H1 (cell line): ENCODE results near the gene BCKDHA. TPM values are rescaled to one million over a fixed set of nuclear protein-coding genes. Genes with fewer than 3 reads are reported as not detected.

Experiments
- CTCF ChIA-PET: fragments of 300-600 bp; sonication (Branson Sonifier 250); formaldehyde crosslinking; loops from one replicate; lab custom pipeline; 2021; ENCODE audit not compliant: partially characterized antibody; lab: Charles Lee
- POLR2A ChIA-PET: fragments of 300-600 bp; sonication (Branson Sonifier 250); formaldehyde crosslinking; loops from one replicate; lab custom pipeline; 2021; ENCODE audit warnings: inconsistent platforms; ENCODE audit not compliant: partially characterized antibody; lab: Charles Lee
- DNase-seq, 2 experiments: peaks; one replicate each; pipeline versions ENCODE4 v3.0.0 to v3.0.0-alpha.2; 2010 to 2022; ENCODE audit warnings: low spot score in 2 of 2, low read depth in 1 of 2, mixed read lengths in 1 of 2
- FAIRE-seq: peaks from 2 replicates; lab custom pipeline; 2011; peaks lifted over from hg19 to GRCh38; lab: Jason Lieb, UNC
- H2AFZ ChIP-seq: 2 replicates; pipeline ENCODE4 v1.8.1; 2012; ENCODE audit warnings: low read length, inconsistent platforms
- H2AK5ac ChIP-seq: 2 replicates; pipeline ENCODE4 v1.6.1; 2013; ENCODE audit warnings: low read depth, low read length
- H2BK120ac ChIP-seq: replicated peaks from 2 replicates; pipeline ENCODE3; 2013; ENCODE audit warnings: low read depth, low read length, inconsistent platforms
- H2BK12ac ChIP-seq: 2 replicates; pipeline ENCODE4 v1.6.1; 2013; ENCODE audit warnings: low read depth, low read length
- H2BK15ac ChIP-seq: 2 replicates; pipeline ENCODE4 v1.6.1; 2013; ENCODE audit warnings: low read length
- H2BK20ac ChIP-seq: 2 replicates; pipeline ENCODE4 v1.6.1; 2013; ENCODE audit warnings: low read length
- H2BK5ac ChIP-seq: 2 replicates; pipeline ENCODE4 v1.6.1; 2013; ENCODE audit warnings: low read depth, low read length
- H3K14ac ChIP-seq: 2 replicates; pipeline ENCODE4 v1.6.1; 2013; ENCODE audit warnings: inconsistent platforms; ENCODE audit not compliant: insufficient read length
- H3K18ac ChIP-seq: 2 replicates; pipeline ENCODE4 v1.6.1; 2013; ENCODE audit warnings: low read length; ENCODE audit errors: extremely low read depth
- H3K23ac ChIP-seq: 2 replicates; pipeline ENCODE4 v1.6.1; 2013; ENCODE audit warnings: inconsistent platforms; ENCODE audit not compliant: insufficient read length
- H3K23me2 ChIP-seq: 2 replicates; pipeline ENCODE4 v1.6.1; 2013; ENCODE audit warnings: low read depth, low read length
- H3K27ac ChIP-seq: 2 replicates; pipeline ENCODE4 v1.6.1; 2011; ENCODE audit warnings: low read depth, low read length, inconsistent platforms
- H3K27me3 ChIP-seq, 4 experiments: replicated peaks in 1 of 4; 1 replicate in 1 of 4; 2 replicates in 3 of 4; pipeline versions ENCODE4 v1.6.1 to v1.8.1; 2011 to 2013; ENCODE audit warnings: low read length in 3 of 4, mild to moderate bottlenecking in 3 of 4, inconsistent platforms in 2 of 4, mixed read lengths in 2 of 4, moderate library complexity in 1 of 4; ENCODE audit not compliant: control insufficient read depth in 3 of 4, insufficient read depth in 3 of 4; ENCODE audit errors: extremely low read depth in 1 of 4
- H3K36me3 ChIP-seq, 4 experiments: 2 replicates each; pipeline versions ENCODE4 v1.6.1 to v1.8.1; 2011 to 2013; ENCODE audit warnings: mild to moderate bottlenecking in 4 of 4, low read length in 3 of 4, moderate library complexity in 2 of 4, control low read depth in 1 of 4, inconsistent platforms in 1 of 4; ENCODE audit not compliant: insufficient read depth in 4 of 4, control insufficient read depth in 2 of 4
- H3K4ac ChIP-seq: replicated peaks from 2 replicates; pipeline ENCODE3; 2013; ENCODE audit warnings: low read length, low read depth, mixed read lengths, inconsistent platforms; ENCODE audit not compliant: insufficient read length
- H3K4me1 ChIP-seq, 4 experiments: replicated peaks in 1 of 4; 1 replicate in 1 of 4; 2 replicates in 3 of 4; pipeline versions ENCODE4 v1.6.1 to v1.8.1; 2011 to 2013; ENCODE audit warnings: low read length in 3 of 4, inconsistent platforms in 2 of 4, mixed read lengths in 1 of 4; ENCODE audit not compliant: insufficient read depth in 4 of 4, control insufficient read depth in 3 of 4
- H3K4me2 ChIP-seq, 2 experiments: 2 replicates each; pipeline versions ENCODE4 v1.6.1 to v1.8.1; 2011 to 2013; ENCODE audit warnings: low read depth in 2 of 2, low read length in 2 of 2, control low read depth in 1 of 2, inconsistent platforms in 1 of 2, mild to moderate bottlenecking in 1 of 2; ENCODE audit not compliant: insufficient read depth in 1 of 2
- H3K4me3 ChIP-seq, 4 experiments: fragments of 200-600, 300-600 bp in 1 of 4; sonication (generic), shearing (Covaris generic), sonication (Bioruptor Twin) in 1 of 4; 2 replicates each; pipeline versions ENCODE4 v1.5.1 to v1.8.1; 2011 to 2016; ENCODE audit warnings: low read length in 4 of 4, low read depth in 3 of 4, control low read depth in 2 of 4, inconsistent platforms in 2 of 4, mild to moderate bottlenecking in 2 of 4, mixed read lengths in 1 of 4, moderate library complexity in 1 of 4; ENCODE audit not compliant: insufficient read depth in 2 of 4; ENCODE audit errors: extremely low read depth in 1 of 4
- H3K56ac ChIP-seq: replicated peaks from 2 replicates; pipeline ENCODE3; 2013; ENCODE audit warnings: low read depth, mild to moderate bottlenecking, mixed read lengths, low read length, inconsistent platforms; ENCODE audit not compliant: insufficient read length
- H3K79me1 ChIP-seq: 2 replicates; pipeline ENCODE4 v1.6.1; 2013; ENCODE audit warnings: low read depth, low read length, control low read depth
- H3K79me2 ChIP-seq, 2 experiments: 2 replicates each; pipeline versions ENCODE4 v1.6.1 to v1.8.1; 2012 to 2013; ENCODE audit warnings: low read length in 2 of 2, mild to moderate bottlenecking in 2 of 2, inconsistent platforms in 1 of 2; ENCODE audit not compliant: insufficient read depth in 2 of 2, control insufficient read depth in 1 of 2
- H3K9ac ChIP-seq, 4 experiments: replicated peaks in 1 of 4; 1 replicate in 1 of 4; 2 replicates in 3 of 4; pipeline versions ENCODE4 v1.6.1 to v1.8.1; 2011 to 2013; ENCODE audit warnings: low read depth in 3 of 4, low read length in 3 of 4, control low read depth in 2 of 4, mild to moderate bottlenecking in 2 of 4, moderate library complexity in 2 of 4, inconsistent platforms in 1 of 4; ENCODE audit errors: extremely low read depth in 1 of 4
- H3K9me3 ChIP-seq, 2 experiments: 2 replicates each; pipeline versions ENCODE4 v1.6.1 to v1.8.1; 2012 to 2013; ENCODE audit warnings: mild to moderate bottlenecking in 2 of 2, moderate library complexity in 2 of 2, control low read depth in 1 of 2, inconsistent platforms in 1 of 2, low read depth in 1 of 2, low read length in 1 of 2, mixed read lengths in 1 of 2; ENCODE audit not compliant: insufficient read depth in 2 of 2
- H4K20me1 ChIP-seq, 2 experiments: replicated peaks in 1 of 2; 2 replicates each; pipeline versions ENCODE3 to v1.8.1; 2011 to 2013; ENCODE audit warnings: inconsistent platforms in 2 of 2, low read length in 2 of 2, mild to moderate bottlenecking in 1 of 2; ENCODE audit not compliant: insufficient read depth in 2 of 2, control insufficient read depth in 1 of 2
- H4K5ac ChIP-seq: 2 replicates; pipeline ENCODE4 v1.6.1; 2013; ENCODE audit warnings: low read length, low read depth, mixed read lengths, inconsistent platforms; ENCODE audit not compliant: insufficient read length
- H4K8ac ChIP-seq: 2 replicates; pipeline ENCODE4 v1.8.0; 2013; ENCODE audit warnings: mild to moderate bottlenecking, moderate library complexity, low read length, inconsistent platforms; ENCODE audit not compliant: insufficient read depth; ENCODE audit errors: extremely low read depth
- H4K91ac ChIP-seq: replicated peaks from 2 replicates; pipeline ENCODE3; 2013; ENCODE audit warnings: low read length, mixed read lengths, inconsistent platforms; ENCODE audit not compliant: insufficient read length
- ATF2 ChIP-seq: IDR thresholded peaks from 2 replicates; pipeline ENCODE4 v1.6.1; 2012; ENCODE audit warnings: low read length, inconsistent platforms
- CHD1 ChIP-seq: IDR thresholded peaks from 2 replicates; pipeline ENCODE4 v1.6.1; 2012; ENCODE audit warnings: low read depth, low read length, improper control_type of control experiment
- EZH2 ChIP-seq: fragments of 200-600 bp; sonication (generic); IDR thresholded peaks from 2 replicates; pipeline ENCODE4 v1.7.1; 2012; ENCODE audit warnings: low read depth, mild to moderate bottlenecking, moderate library complexity, low read length, inconsistent platforms; ENCODE audit not compliant: severe bottlenecking
- GABPA ChIP-seq: IDR thresholded peaks from 2 replicates; pipeline ENCODE4 v1.6.1; 2011; ENCODE audit warnings: mild to moderate bottlenecking, low read length, moderate library complexity, borderline replicate concordance; ENCODE audit not compliant: insufficient read depth
- PHF8 ChIP-seq: fragments of 200-600 bp; sonication (generic); conservative IDR thresholded peaks from 2 replicates; pipeline ENCODE4 v1.7.1; 2012; ENCODE audit warnings: low read depth, mild to moderate bottlenecking, inconsistent platforms, low read length, moderate library complexity
- SIRT6 ChIP-seq: IDR thresholded peaks from one replicate; pipeline ENCODE4 v1.7.1; 2012; ENCODE audit warnings: low read length, inconsistent platforms
- SIX5 ChIP-seq: IDR thresholded peaks from 2 replicates; pipeline ENCODE4 v1.6.1; 2011; ENCODE audit warnings: mild to moderate bottlenecking, low read depth, low read length
- SP2 ChIP-seq: IDR thresholded peaks from 2 replicates; pipeline ENCODE4 v1.6.1; 2012; ENCODE audit warnings: mild to moderate bottlenecking, low read length, inconsistent platforms
- TCF12 ChIP-seq: IDR thresholded peaks from 2 replicates; pipeline ENCODE4 v1.6.1; 2011; ENCODE audit warnings: low read depth, mild to moderate bottlenecking, low read length
- TEAD4 ChIP-seq: IDR thresholded peaks from 2 replicates; pipeline ENCODE4 v1.6.1; 2012; ENCODE audit warnings: low read depth, low read length, inconsistent platforms, mixed read lengths
- ZNF274 ChIP-seq: IDR thresholded peaks from 2 replicates; pipeline ENCODE4 v1.7.0; 2012; ENCODE audit warnings: low read length, borderline replicate concordance; ENCODE audit errors: extremely low read depth
- WGBS, 2 experiments: shearing (Covaris generic) in 1 of 2; methylation state at CpG; one replicate each; pipeline versions ENCODE4 v1.1.6 to v1.1.7; 2013 to 2015; ENCODE audit warnings: low lambda C conversion rate in 2 of 2, mixed read lengths in 2 of 2, inconsistent platforms in 1 of 2, low coverage in 1 of 2, missing lambda C conversion rate in 1 of 2; ENCODE audit not compliant: insufficient replicate concordance in 2 of 2, insufficient coverage in 1 of 2, insufficient read length in 1 of 2; ENCODE audit errors: extremely low coverage in 1 of 2, missing lambda C conversion rate in 1 of 2; 5-methylcytosine and 5-hydroxymethylcytosine counted together
- polyA plus RNA-seq, 7 experiments: library from polyadenylated mRNA; depleted of rRNA in 3 of 7; stranded (reverse) in 5 of 7; unstranded in 2 of 7; fragments of >200 nt in 5 of 7; fragments of 200-250 nt in 2 of 7; gene quantifications; 1 replicate in 5 of 7; 2 replicates in 1 of 7; 4 replicates in 1 of 7; pipeline versions ENCODE4 v1.2.1 to v1.2.3, GENCODE V29; 2011 to 2013; ENCODE audit warnings: missing spikeins in 2 of 7, mixed read lengths in 2 of 7
- total RNA-seq: library from RNA; stranded (reverse); fragmentation: NEBNext Ultra II Directional; extraction: Animal tissue kit (Norgen Biotek cat#: 25700); gene quantifications from 2 replicates; pipeline ENCODE4 v1.2.1, GENCODE V29; 2021

BCKDHA gene
- total and polyA plus RNA-seq, 2 of the 8 experiments (the other 6 are each of a cell fraction or from before 2014, with no cell fraction given): 14.2 to 69.6 TPM

- no peak overlapping the region for H3K4me3 ChIP-seq
- peaks cover 0 to 5% of the 10 kb centered on the region in 2 experiments for H4K20me1 ChIP-seq
- peaks cover 0 to 5% (median 1%) of the 10 kb centered on the region in 4 experiments; a peak in 5 of 7 replicates for H3K4me1 ChIP-seq
- H2AK5ac ChIP-seq: no peak overlapping the region
- peaks cover 2 to 7% (median 3%) of the 10 kb centered on the region in 4 experiments; a peak in 4 of 8 replicates for H3K36me3 ChIP-seq
- ChIA-PET CTCF (interaction anchor here (1.0 to 4.9 kb wide), 4 partner anchors 8 to 97 kb away, joined by 3 to 34 read pairs (median 3); partner anchors contain the start of gene B3GNT8), POLR2A (interaction anchor here (1.3 to 1.4 kb wide), 3 partner anchors 14 to 29 kb away, joined by 4 read pairs; partner anchors contain the start of gene DMAC2)
- no peak for DNase-seq
- no peak overlapping the region for H3K23ac ChIP-seq
- H3K18ac ChIP-seq: no peak overlapping the region
- no peak overlapping the region for H3K56ac ChIP-seq
- no peak overlapping the region for H3K9ac ChIP-seq
- H3K79me2 ChIP-seq: no peaks in the 10 kb centered on the region
- no peak overlapping the region for H2BK120ac ChIP-seq
- no peak overlapping the region for H4K91ac ChIP-seq
- H2BK12ac ChIP-seq: no peak overlapping the region
- H3K9me3 ChIP-seq: no peaks in the 10 kb centered on the region
- no peak overlapping the region for H3K4me2 ChIP-seq
- FAIRE-seq: no peak
- H3K79me1 ChIP-seq: no peaks in the 10 kb centered on the region
- no peak overlapping the region for H3K14ac ChIP-seq
- H4K8ac ChIP-seq: no peak overlapping the region
- H2BK5ac ChIP-seq: no peak overlapping the region
- no peak overlapping the region for H3K4ac ChIP-seq
- H3K27ac ChIP-seq: no peak overlapping the region
- H4K5ac ChIP-seq: no peak overlapping the region
- no peak overlapping the region for H2AFZ ChIP-seq
- H2BK20ac ChIP-seq: no peak overlapping the region
- H3K23me2 ChIP-seq: no peaks in the 10 kb centered on the region
- 92% methylated on average over 19 of the region's 23 CpGs; no CpG with 5 or more reads in 1 of the 2 experiments for WGBS, 2 experiments
- H3K27me3 ChIP-seq: no peaks in the 10 kb centered on the region; a peak in 1 of 7 replicates
- no peak overlapping the region for H2BK15ac ChIP-seq
- TF ChIP-seq SIX5 (no peak), TCF12 (no peak), PHF8 (no peak), GABPA (no peak), SIRT6 (no peak), ZNF274 (no peak), SP2 (no peak), EZH2 (no peak), CHD1 (no peak), TEAD4 (no peak), ATF2 (no peak)
Observed at GRCh38 chr19:41410336-41411054, 12.9 kb downstream of the BCKDHA start.
